Measurements from ENCODE around the gene CXCL17. TPM values are rescaled to one million over a fixed set of nuclear protein-coding genes. Genes with fewer than 3 reads are reported as not detected.

CXCL17 gene
- not detected in 2 replicates for total RNA-seq

GRCh38 chr19:42442833-42443232, at the start of gene CXCL17:
TSS of gene CXCL17 (minus strand) at chr19:42442946. CDS start at chr19:42442832, 114 bp downstream.

GRCh38 chr19:42427313-42427712, 15.4 kb downstream of the CXCL17 start, which contains the start of gene LIPE:
TSS of gene LIPE (minus strand) at chr19:42427388. CDS start at chr19:42427149, 239 bp downstream.

GRCh38 chr19:42389899-42390298, 52.8 kb downstream of the CXCL17 start, which contains the start of gene CNFN:
TSS of gene CNFN (minus strand) at chr19:42390297. CDS start at chr19:42389037, 1,260 bp downstream.

Other genes with a start within 250 kb of the CXCL17 start
- gene DEDD2, start 225.3 kb downstream of the CXCL17 start, total RNA-seq = 19.1 and 19.3 TPM in 2 replicates
- 5.5 and 6.6 TPM in 2 replicates for gene ZNF526, start 222.6 kb downstream of the CXCL17 start, total RNA-seq
- 17.0 and 17.4 TPM in 2 replicates for gene GSK3A, start 200.3 kb downstream of the CXCL17 start, total RNA-seq
- gene ERF, start 187.8 kb downstream of the CXCL17 start, total RNA-seq = 31.5 and 33.5 TPM in 2 replicates
- gene CIC, start 173.7 kb downstream of the CXCL17 start, total RNA-seq = 49.5 and 58.0 TPM in 2 replicates
- not detected in 2 replicates for gene PRR19, start 140.8 kb downstream of the CXCL17 start, total RNA-seq
- gene PAFAH1B3, start 140.3 kb downstream of the CXCL17 start, total RNA-seq = 12.2 and 18.7 TPM in 2 replicates
- not detected in 2 replicates for gene TMEM145, start 129.6 kb downstream of the CXCL17 start, total RNA-seq
- 29.7 and 33.9 TPM in 2 replicates for gene MEGF8, start 117.3 kb downstream of the CXCL17 start, total RNA-seq
- gene CNFN, start 52.6 kb downstream of the CXCL17 start, total RNA-seq = not detected in 2 replicates
- gene LIPE, start 15.6 kb downstream of the CXCL17 start, total RNA-seq = 3.8 and 3.9 TPM in 2 replicates
- not detected in 2 replicates for gene CEACAM1, start 85.5 kb upstream of the CXCL17 start, total RNA-seq
- not detected in 2 replicates for gene CEACAM8, start 152.0 kb upstream of the CXCL17 start, total RNA-seq